DLD1 (cell line): ENCODE data around the gene FAM89A.
"Not testable (repeated sequence)": the region's sequence is repeated elsewhere in the genome, so short reads cannot be mapped to it uniquely, and the experiment has no call there.

Experiments
- in situ Hi-C: cut with HindIII; loops from 2 replicates; pipeline ENCODE4 v1.10.0; 2017; ENCODE audit warnings: low sequenced_read_pairs

FAM89A gene

DNA sequence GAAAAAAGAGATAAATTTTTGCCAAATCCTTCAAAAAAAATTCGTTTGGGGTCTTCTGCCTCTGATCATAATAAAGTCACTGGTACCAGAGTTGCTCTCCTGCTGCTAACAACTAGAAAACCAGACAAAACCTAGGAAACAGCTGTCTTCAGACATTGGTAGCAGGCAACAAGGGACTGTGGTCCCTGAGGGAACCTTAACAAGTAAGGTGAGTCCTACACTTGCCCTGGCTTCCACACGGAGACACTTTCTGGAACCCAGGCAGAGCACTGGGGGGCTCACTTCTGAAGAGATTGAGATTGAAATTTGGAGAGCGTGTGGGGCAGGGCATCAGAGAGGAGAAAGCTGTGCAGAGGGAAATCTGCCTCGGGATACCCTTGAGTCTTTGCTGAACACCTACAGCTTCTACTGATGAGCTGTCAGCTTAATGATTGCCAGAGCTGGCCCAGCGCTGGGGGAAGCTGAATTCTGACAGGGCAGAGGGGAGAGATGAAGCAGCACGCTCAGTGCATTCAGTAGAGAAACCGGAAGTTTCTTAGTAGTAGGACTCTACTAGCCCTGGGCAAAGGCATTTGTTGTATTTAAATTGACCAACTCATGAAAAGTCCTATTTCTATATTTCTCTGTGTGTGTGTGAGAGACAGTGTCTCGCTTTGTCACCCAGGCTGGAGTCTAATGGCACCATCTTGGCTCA, 18.5 kb upstream of the FAM89A start:
- in situ Hi-C loops = no loop called here

DNA sequence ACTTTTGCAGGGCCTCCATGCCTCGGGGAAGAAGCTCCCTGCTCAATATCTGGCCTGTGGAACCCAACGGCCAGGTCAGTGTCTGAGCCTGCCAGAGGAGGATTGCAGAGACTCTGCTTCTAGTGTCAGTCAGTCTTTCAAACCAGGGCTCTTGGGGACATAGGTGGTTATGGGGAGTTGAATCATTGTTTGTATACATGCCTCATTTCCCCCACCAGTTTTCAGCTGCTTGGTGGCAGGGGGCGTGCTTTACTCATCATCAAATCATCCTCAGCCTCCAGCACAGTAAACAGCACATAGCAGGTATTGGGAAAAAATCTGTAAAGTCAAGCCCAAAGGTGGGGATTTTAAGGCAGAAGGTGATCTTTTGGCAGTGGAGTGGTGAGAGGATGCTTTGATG, 17.4 kb upstream of the FAM89A start:
- in situ Hi-C loops = no loop called here

DNA sequence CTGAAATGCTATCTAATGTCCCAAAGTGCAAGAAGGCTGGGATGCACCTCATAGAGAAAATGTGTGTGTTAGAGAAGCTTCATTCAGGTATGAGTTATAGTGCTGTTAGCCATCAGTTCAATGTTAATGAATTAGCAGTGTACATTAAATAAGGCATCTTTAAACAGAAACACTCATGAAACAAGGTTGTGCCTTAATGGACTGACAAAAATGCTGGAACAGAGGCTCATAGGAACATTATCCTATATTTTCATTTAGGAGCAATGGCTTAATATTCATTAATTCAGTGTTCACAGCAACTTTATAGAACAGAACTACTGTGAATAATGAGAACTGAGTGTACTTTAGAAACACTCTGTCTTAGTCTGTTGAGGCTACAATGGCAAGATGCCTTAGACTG, 15.2 kb upstream of the FAM89A start:
- in situ Hi-C loops = no loop called here

DNA sequence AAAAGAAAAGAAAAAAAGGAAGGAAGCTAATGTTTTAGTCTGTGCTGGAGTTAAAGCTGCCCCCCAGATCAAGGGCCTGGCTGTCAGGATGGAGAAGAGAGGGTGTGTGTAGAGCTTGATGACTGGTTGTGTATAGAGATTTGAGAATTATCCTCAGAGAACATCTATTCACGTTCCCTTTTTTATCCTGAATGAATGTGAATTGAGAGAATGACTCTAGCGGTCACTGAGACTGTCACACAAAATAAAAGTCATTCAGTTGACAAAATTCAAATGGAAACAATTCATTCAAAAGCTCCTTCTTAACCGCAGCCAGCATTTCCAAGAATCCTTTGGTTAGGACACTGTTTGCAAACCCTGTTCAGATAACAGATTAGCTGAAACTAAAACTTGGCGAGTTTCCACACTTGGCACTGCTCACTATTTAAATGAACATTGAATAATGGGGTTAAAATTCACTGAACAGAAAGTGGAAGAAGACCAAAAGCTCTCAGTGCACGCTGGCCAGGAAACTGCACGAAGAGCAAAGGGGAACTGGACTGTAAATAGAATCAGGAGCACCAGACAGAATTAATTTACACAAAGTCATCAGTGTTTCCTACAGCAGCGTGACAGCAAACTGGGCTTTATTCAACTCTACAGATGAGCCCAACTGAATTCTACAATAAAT, 13.6 kb upstream of the FAM89A start:
- in situ Hi-C loops = no loop called here

DNA sequence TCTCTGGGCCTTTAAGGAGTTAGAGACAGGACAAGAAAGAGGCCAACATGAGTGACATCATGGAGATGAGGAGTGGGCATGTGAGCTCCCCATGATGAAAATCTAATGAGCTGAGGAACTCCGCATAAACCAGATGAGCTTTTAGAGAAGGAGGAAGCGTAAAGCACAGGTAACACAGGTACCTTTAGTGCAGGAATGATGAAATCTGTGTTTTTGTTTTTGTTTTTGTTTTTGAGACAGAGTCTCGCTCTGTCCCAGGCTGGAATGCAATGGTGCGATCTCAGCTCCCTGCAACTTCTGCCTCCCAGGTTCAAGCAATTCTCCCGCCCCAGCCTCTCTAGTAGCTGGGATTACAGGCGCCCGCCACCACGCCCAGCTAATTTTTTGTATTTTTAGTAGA, 12.7 kb upstream of the FAM89A start:
- in situ Hi-C loops = no loop called here

DNA sequence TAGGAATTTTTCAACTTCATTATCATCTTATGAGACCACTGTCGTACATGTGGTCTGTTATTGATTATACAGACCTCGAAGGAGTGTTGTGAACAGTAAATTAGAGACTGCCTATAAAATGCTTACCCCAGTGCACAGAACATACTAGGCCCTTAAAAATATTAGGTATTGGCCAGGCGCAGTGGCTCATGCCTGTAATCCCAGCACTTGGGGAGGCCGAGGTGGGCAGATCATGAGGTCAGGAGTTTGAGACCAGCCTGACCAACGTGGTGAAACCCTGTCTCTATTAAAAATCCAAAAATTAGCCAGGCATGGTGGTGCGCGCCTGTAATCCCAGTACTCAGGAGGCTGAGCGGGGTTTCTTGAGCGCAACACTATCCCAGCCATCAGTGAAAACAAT, 10.9 kb upstream of the FAM89A start:
- in situ Hi-C loops = not testable (repeated sequence)

DNA sequence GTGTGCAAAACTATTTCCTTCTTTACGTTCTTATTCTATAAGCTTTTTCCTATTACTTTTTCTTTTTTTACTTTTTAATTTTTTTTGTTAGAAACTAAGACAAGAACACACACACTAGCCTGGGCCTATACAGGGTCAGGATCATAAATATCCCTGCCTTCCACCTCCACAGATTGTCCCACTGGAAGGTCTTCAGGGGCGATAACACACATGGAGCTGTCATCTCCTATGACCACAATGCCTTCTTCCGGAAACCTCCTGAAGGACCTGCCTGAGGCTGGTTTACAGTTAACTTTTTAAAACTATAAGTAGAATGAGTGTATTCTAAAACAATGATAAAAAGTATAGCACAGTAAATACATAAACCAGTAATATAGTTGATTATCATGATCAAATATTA, 10.3 kb upstream of the FAM89A start:
- in situ Hi-C loops = no loop called here

DNA sequence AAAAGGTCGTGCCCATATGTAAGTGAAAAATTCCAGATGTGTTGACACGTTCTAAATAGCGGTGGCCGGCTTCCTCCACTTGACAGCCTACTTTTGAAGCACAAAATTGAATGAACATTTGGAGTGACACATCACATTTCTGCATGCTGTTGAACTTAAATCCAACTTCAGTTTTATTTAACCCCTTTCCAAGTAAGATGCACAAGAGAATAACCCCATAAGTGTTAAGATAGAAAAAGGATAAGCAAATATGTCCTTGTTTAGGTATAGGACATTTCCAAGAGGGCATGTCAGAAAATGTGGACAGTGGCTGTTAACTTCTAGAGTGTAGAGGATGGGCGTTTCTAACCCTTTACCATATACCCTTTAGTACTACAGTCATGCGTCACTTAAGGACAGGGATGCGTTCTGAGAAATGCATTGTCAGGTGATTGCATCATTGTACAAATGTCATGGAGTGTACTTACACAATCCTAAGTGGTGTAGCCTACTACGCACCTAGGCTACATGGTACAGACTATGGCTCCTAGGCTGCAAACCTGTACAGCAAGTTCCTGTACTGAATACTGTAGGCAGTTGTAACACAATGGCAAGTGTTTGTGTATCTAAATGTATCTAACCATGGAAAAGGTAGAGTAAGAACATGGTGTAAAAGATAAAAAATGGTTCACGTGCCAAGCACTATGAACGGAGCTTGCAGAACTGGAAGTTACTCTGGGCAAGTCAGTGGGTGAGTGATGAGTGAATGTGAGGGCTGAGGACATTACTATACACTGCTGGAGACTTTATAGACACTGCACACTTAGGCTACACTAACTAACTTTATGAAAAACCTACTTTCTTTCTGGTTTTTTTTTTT, 9.3 kb upstream of the FAM89A start:
- in situ Hi-C loops = no loop called here

DNA sequence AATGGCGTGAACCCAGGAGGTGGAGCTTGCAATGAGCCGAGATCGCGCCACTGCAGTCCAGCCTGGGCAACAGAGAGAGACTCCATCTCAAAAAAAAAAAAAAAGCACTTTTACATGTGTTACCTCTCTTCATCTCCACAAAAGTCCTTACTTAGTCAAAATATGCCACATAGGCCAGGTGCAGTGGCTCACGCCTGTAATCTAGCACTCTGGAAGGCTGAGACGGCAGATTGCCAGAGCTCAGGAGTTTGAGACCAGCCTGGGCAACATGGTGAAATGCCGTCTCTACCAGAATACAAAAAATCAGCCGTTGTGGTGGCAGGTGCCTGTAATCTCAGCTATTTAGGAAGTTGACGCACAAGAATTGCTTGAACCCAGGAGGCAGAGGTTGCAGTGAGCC, 8.4 kb upstream of the FAM89A start:
- in situ Hi-C loops = not testable (repeated sequence)

DNA sequence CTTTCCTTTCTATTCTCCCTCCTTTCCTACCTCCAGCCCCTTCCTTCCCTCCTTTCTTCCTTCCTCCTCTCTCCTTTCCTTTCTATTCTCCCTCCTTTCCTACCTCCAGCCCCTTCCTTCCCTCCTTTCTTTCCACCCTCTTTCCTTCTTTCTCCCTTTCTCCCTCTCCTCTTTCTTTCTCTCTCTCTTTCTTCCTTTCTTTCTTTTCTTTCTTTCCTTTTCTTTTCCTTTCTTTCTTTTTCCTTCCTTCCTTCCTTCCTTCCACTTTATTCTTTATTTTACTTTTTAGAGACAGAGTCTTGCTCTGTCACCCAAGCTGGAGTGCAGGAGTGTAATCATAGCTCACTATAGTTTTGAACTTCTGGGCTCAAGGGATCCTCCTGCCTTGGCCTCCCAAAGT, 7.5 kb upstream of the FAM89A start:
- in situ Hi-C loops = not testable (repeated sequence)

DNA sequence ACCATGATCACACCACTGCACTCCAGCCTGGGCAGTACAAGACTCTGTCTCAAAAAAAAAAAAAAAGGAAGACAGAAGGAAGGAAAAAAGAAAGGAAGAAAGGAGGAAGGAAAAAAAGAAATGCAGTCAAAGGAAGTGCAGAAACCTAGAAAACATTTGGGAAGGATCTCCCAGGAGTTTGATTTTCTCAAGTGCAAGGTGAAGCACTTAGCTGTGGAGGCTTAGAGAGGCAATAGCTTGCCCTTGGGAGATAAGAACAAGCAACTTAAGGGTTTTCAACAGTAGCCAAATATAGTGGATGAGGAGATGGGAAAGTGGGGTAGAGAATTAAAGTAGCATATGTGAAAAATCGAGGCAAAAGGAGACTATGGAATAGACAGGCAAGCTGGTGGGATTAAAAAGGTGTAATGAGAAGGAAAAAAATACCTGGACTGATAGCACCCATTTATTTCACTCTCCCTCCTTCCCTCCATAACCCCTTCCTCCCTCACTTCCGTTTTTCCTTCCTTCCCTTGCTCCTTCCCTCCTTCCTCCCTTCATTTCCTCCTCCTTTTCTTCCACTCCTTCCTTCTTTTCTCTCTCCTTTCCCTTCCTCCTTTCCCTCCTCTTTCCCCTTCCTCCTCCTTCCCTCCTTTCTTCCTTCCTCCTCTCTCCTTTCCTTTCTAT, 6.8 kb upstream of the FAM89A start:
- in situ Hi-C loops = no loop called here

DNA sequence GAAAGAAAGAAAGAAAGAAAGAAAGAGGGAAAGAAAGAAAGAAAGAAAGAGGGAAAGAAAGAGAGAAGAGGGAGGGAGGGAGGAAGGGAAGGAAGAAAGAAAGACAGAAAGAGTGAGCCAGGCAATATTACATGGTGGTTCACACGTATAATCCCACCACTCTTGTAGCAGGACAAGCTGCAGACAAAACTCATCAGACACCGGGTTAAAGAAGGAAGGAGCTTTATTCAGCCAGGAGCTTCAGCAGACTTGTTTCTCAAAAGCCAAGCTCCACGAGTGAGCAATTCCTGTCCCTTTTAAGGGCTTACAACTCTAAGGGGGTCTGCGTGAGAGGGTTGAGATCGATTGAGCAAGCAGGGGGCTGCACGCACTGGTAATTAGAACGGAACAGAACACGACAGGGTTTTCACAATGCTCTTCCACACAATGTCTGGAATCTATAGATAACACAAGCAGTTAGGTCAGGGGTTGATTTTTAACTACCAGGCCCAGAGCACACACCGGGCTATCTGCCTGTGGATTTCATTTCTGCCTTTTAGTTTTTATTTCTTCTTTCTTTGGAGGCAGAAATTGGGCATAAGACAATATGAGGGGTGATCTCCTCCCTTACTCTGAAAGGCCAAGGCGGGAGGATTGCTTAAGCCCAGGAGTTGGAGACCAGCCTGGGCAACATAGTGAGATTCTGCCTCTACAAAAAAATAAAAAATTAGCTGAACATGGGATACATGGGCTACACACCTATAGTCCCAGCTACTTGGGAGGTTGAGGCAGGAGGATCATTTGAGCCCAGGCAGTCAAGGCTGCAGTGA, 6.1 kb upstream of the FAM89A start:
- in situ Hi-C loops = not testable (repeated sequence)

DNA sequence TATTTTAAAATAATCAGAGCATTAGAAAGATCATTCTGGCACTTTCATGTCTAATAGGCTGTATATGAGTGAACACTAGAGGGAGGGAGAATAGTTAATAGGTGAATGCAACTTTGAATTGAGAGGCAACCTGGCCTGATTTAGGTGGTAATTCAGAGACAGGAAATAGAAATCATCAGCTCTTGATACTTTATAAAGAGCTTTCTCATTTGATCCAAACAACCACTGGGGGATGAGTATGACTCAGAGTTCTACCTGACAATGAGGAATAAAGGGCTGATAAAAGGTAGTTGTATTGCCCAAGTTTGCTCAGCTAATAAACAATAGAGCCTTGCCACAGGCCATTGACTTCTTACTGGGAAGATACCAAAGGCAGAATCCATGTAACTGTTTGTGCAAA, 5.2 kb upstream of the FAM89A start:
- in situ Hi-C loops = no loop called here

DNA sequence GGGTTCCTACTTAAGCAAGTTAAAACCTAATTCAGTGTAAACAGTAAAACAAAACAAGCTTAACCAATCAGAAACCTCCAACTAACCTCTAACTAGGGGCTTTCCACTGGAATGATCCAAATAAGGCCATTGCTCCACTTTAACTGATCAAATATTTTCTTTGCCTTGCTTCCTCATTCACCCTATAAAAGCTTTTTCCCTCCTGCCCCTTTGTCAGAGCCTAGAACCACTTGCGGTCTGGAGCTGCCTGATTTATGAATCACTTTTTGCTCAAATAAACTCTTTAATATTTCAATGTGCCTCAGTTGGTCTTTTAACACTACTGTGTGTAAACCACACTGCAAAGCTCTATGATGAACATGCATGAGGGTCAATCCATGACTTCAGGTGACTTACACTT, 4.5 kb upstream of the FAM89A start:
- in situ Hi-C loops = no loop called here

DNA sequence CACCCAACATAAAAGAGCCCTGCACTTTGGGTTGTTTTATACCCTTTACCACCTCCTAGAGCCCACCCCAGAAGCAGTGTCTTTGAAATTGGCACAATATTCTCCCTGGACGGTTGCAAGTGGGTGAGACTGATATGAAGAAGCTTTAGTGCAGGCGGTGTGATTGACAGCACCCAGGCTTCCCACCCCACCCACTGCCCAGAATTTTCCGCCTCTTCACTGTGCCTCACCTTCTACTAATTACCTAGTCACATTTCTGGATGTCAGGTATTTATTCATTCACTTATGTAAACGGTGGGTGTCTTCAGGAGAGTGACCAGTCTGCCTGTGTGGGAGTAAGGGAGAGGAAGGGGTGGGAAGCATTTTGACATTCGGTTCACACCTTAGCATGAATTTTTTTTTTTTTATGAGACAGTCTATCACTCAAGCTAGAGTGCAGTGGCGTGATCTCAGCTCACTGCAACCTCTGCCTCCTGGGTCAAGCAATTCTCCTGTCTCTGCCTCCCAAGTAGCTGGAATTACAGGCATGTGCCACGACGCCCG, 1.7 kb upstream of the FAM89A start:
- in situ Hi-C loops = no loop called here

DNA sequence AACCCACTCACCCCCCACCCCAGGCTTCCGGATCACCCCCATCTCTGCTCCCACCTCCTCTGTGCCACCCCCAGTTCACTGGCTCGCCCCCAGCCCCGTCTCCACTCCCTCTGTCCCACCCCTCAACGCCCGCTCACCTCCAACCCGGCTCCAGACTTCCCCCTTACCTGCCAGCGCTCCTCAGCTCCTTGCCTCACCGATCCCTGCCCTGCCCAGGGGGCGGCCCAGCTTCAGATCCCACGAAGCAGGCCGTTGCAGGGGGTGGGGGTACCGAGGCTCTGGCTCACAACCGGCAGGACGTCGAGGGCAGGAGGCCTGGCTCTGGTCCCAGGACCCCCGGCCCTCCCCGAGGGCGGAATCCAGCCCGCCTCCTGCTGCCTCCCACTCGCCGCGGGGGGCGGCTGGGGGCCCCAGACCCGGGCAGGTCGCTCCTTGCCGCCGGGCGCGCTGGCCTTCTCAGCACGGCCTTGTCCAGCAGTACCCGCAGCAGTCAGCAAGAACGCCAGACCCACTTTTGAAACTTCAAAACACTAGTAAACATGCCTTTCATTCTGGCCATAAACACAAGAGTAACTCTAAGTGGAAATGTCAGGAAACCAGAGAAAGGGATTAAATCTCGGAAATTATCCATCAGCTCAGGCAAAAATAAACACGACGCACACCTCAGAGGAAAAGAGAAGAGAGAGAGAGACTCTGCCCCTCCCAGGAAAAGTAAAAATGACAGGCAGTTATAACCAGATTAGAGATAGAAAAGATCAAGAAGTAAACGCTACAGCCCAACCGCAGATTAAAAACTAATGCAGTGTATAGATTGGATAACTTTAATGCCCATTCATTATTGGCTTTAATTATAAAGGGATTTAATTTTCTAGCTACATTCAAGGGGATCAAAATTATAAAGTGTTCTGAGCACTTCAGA, 1.0 kb upstream of the FAM89A start:
- in situ Hi-C loops = no loop called here

DNA sequence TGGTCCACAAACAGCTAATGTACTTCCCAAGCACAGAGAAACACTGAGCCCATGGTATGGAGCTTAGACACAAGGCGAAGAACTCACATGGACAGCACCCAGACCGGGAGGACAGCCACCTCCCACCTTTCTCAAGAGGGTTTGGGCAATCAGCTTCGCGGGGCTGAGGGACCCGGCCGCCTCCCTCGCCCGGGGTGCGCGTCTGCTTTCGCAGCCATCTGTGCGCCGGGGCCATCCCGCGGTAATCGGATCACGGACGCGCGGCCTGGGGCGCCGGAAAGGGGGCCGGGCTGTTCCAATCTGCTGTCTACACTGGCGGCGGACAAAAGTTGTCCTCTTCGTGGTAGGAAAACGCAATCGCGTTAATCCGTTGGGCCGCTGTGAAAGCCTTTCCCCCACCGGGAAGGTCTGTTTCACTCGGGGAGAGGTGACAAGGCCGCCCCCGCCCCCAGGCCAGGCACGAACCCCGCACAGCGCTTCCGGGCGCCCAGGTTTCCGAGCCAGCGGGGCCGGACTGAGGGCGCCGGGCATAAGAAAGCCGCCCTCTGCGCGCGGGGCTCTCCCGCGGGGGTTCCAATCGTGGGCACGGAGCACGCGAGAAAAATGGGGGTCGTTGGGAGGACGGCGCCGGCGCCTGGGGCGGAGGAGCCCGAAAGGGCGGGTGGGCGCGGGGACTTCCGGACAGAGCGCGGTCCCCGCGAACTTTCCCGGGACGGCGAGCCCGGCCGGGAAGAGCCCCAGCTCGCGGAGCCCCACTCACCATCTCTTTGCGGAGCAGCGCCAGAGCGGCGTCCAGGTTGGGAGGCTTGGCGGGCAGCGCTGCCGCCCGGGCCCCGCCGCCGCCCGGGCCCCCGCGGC, 664 bp downstream of the FAM89A start:
- in situ Hi-C loops = no loop called here
